Muscle of back (tissue), 11 donors: ENCODE measurements around the gene CDC34. TPM values are rescaled to one million over a fixed set of nuclear protein-coding genes. Genes with fewer than 3 reads are reported as not detected.

Source experiments
- DNase-seq, 3 donors: peaks; one replicate each; pipeline versions ENCODE4 v3.0.0 to v3.0.0-alpha.2; 2013
- polyA plus RNA-seq, 10 donors: library from polyadenylated mRNA; unstranded; fragments of 120-200 nt; gene quantifications; one replicate each; pipeline ENCODE4 v1.2.1, GENCODE V29; 2013; ENCODE audit not compliant: insufficient read length in 10 of 10

CDC34 gene
- polyA plus RNA-seq, 10 donors: 51.3 to 83.8 (median 62.2) TPM

DNA sequence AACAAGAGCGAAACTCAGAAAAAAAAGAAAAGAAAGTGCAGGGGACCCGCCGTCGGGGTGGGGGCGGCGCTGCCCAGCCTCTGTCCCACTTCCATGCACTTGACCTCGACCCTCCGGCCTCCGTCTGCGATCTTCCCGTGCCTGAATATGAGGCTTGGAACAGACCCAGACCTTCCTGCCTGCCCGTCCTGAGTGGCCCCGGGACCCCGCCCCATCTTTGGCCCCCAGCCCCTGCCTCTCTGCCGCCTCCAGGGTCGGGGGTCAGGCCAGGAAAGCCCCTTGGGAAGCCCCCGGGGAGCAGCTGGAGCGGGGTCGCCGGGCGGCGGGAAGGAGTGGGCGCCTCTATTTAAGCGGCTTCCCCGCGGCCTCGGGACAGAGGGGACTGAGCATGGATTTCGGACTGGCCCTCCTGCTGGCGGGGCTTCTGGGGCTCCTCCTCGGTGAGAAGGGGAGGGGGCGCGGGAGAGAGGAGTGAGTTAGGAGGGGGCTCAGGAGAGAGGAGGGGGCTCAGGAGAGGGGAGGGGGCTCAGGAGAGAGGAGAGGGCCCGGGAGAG is 35.4 kb upstream of the CDC34 start, which contains the start of gene MADCAM1:
Gene MADCAM1, plus strand, starts transcription at position 375 of the 554 bp plus-strand sequence. Its CDS starts 14 bp downstream, at position 389.
- no peak for DNase-seq

DNA sequence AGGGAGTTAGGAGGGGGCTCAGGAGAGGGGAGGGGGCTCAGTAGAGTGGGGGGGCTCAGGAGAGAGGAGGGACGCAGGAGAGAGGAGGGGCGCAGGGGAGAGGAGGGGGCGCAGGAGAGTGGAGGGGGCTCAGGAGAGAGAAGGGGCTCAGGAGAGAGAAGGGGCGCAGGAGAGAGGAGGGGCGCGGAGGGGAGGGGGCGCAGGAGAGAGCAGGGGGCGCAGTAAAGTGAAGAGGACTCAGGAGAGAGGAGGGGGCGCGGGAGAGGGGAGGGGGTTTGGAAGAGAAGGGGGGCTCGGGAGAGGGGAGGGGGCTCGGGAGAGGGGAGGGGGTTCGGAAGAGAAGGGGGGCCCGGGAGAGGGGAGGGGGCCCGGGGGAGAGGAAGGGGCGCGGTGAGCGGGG is 34.6 kb upstream of the CDC34 start:
- DNase-seq: no peak

DNA sequence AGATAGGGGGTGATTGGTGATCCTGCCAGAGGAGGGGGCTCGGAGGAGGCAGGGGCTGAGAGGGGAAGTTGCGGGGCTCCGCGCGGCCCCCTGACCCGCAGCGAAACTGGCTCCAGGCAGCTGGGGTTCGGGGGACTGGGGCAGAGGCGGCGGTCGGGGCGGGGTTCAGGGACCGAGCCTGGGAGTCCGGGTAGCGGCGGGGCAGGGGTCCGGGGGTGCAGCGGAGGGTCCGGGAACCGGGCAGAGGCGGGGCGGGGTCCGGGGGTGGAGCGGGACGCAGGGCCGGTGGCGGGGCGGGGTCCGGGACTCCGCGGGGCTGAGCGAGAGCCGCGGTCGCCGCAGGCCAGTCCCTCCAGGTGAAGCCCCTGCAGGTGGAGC is 34.1 kb upstream of the CDC34 start:
- DNase-seq: peak in 1 of 3 donors; percentile 2

DNA sequence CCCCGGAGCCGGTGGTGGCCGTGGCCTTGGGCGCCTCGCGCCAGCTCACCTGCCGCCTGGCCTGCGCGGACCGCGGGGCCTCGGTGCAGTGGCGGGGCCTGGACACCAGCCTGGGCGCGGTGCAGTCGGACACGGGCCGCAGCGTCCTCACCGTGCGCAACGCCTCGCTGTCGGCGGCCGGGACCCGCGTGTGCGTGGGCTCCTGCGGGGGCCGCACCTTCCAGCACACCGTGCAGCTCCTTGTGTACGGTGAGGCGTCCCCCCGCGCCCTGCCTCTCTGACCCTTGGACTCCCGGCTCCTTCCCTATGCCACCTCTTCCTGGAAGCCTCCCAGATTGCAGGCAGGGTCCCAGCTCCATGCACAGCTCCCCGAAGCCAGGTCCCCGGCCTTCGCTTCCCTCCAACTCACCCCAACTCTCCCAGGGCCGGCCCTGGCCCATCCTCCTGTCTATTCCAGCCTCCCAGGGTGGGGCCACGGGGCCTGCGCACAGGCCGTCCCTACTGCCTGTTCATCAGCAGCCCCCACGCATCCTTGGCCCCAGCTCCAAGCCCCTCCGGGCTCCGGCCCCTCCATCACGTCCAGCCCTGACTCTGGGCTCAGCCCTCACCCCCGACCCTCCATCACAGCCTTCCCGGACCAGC is 33.6 kb upstream of the CDC34 start:
- peak in 1 of 3 donors; percentile 18 for DNase-seq

GRCh38 chr19:498511-498891 is 33.1 kb upstream of the CDC34 start:
- no peak for DNase-seq

DNA sequence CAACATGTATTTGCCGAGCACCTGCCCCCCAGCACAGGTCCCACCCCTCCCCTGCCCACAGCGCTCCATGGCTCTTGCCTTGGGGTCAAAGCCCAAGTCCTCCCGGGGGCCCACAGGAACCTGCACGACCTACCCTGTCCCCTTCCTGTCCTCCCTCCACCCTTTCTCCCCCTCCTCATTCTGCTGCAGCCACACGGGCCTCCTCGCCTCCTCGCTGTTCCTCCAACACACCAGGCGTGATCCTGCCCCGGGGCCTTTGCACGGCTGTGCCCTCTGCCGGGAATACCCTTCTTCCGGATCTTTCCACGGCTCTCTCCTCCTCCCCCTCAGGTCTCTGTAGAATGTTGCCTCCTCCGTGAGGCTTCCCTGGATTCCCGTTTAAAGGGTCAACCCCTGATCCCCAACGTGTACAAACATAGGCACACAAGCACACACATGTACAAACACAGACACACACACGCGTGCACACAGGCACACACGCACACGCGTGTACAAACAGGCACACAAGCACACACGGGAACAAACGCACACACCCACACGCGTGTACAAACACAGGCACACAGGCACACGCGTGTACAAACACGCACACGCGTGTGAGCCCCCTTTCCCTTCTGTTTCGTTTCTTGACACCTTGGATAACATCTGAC is 32.5 kb upstream of the CDC34 start:
- DNase-seq: no peak

- DNase-seq: no peak
Measured at GRCh38 chr19:501646-502045, 29.9 kb upstream of the CDC34 start.

GRCh38 chr19:504616-505015 is 26.9 kb upstream of the CDC34 start:
- DNase-seq: no peak

- peak; percentile 100 for DNase-seq
Measured at GRCh38 chr19:506404-507285, 24.9 kb upstream of the CDC34 start.

- peak; percentile 75 to 97 (median 85) for DNase-seq
Measured at GRCh38 chr19:507286-508203, 24.0 kb upstream of the CDC34 start, which contains the start of gene TPGS1. TSS of gene TPGS1 (plus strand) at chr19:507497. CDS start at chr19:507507, 10 bp downstream.

- DNase-seq: no peak
Measured at GRCh38 chr19:508204-509150, 23.1 kb upstream of the CDC34 start.

DNA sequence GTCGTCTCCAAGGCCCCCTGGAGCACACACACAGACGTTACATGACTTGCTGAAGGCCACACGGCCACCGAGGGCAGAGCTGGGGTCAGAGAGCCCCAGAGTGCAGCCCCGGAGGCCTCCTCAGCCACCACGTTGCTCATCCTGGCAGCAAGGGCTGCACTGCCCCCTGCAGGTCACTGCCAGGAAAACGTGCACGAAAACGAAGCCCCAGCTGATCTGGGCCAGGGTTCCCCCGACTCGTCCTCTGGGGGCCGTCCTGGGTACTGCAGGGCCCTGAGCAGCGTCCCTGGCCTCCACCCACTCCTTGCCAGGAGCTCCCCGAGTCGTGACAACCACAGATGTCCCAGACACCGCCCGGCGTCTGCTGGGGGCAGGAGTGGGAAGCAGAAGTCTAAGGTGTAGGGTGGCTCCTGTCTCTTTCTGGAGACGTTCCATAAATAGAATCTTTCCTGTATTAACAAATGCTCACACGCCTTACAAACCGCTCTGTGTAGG is 20.9 kb upstream of the CDC34 start:
- DNase-seq: peak; percentile 76 to 86 (median 80)

GRCh38 chr19:511101-511851 is 20.3 kb upstream of the CDC34 start:
- peak in 2 of 3 donors; percentile 62 to 78 for DNase-seq

GRCh38 chr19:512547-513365 is 18.8 kb upstream of the CDC34 start:
- peak in 1 of 3 donors; percentile 56 for DNase-seq

DNA sequence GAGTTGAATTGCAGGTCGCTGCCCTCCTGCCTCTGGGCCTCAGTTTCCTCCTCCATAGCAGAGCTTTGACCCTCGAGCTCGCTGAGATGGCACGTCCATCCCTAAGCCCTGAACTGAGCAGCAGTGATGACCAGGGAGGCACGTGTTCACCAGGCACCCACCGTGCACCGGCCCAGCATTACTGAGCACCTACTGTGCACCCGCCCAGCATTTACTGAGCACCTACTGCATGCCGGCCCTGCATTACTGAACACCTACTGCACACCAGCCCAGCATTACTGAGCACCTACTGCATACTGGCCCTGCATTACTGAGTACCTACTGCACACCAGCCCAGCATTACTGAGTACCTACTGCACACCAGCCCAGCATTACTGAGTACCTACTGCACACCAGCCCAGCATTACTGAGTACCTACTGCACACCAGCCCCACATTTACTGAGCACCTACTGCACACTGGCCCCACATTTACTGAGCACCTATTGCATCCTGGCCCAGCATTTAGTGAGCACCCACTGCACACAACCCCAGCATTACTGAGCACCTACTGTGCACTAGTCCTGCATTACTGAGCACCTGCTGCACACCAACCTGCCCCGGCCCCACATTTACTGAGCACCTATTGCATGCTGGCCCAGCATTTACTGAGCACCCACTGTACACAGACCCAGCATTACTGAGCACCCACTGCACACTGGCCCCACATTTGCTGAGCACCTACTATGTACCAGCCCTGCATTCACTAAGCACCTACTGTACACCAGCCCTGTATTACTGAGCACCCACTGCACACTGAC is 18.0 kb upstream of the CDC34 start:
- no peak for DNase-seq

- no peak for DNase-seq
Measured at GRCh38 chr19:514166-514663, 17.3 kb upstream of the CDC34 start.
